Measurements from ENCODE around the gene SERGEF.

DNA sequence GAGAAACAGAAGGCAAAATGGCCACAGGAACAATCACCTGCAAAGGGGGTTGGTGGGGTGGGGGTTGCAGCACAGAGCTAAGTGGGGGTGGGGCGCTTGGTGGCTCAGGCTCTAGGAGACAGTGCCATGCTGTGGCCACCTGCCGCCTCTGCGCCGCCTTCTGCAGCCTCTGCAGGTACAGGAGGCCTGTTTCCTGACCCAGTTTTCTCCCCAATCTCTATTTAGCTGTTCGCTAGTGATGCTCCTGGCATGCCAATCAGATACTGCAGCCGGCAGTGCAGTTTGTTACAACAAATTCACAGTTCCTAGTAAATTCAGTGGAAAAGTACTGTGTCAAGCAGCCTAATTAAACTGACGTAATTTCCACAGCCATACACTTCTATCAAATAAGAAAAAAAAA, 106.4 kb downstream of the SERGEF start:
- TF ChIP-seq, protein P1, sequence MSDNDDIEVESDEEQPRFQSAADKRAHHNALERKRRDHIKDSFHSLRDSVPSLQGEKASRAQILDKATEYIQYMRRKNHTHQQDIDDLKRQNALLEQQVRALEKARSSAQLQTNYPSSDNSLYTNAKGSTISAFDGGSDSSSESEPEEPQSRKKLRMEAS (IDR thresholded peaks at IDR 0.05; ENCODE audit: low read depth, low read length), result no peak
- TF ChIP-seq RFX5 (IDR thresholded peaks at IDR 0.05; ENCODE audit: low read depth, low read length), result no peak
